Measurements from ENCODE around the gene PIGV. TPM values are rescaled to one million over a fixed set of nuclear protein-coding genes. Genes with fewer than 3 reads are reported as not detected.

Gene PIGV
- total RNA-seq, 1 experiment from 2014 or later = 13.2 TPM

- Histone ChIP-seq H3K4me3 (replicated peaks in 1 of 2; ENCODE audit: low read depth in 1 of 2, low read length in 2 of 2) (no peak overlapping the region), H3K4me1 (ENCODE audit: control insufficient read depth in 1 of 2, insufficient read depth in 2 of 2, low read length in 2 of 2) (peaks cover 10 to 31% of the 10 kb centered on the region in 2 experiments), H3K9ac (ENCODE audit: low read length) (no peak overlapping the region), H4K20me1 (ENCODE audit: insufficient read depth) (peaks cover 2% of the 10 kb centered on the region; the same call in 1 of the 2 replicates), H3K27ac (ENCODE audit: low read depth, low read length) (no peak overlapping the region), H3K79me2 (ENCODE audit: insufficient read depth, low read length) (peaks cover 94% of the 10 kb centered on the region), H2AFZ (ENCODE audit: low read depth, low read length, poor library complexity, severe bottlenecking) (no peak overlapping the region), H3K4me2 (ENCODE audit: low read length) (no peak overlapping the region), H3K9me3 (ENCODE audit: control insufficient read depth in 1 of 2, insufficient read depth in 1 of 2, low read depth in 1 of 2, low read length in 2 of 2) (no peaks in the 10 kb centered on the region), H3K9me2 (ENCODE audit: insufficient read depth) (no peaks in the 10 kb centered on the region), H3K36me3 (ENCODE audit: control insufficient read depth in 1 of 2, insufficient read depth in 2 of 2, low read length in 2 of 2) (peaks cover 15 to 26% of the 10 kb centered on the region in 2 experiments), H3K27me3 (ENCODE audit: insufficient read depth, low read length) (no peaks in the 10 kb centered on the region)
- no peak for ATAC-seq
- ChIA-PET CTCF (interaction anchor here (1.3 kb wide), 1 partner anchor 44 kb away, joined by 3 read pairs; no protein-coding TSS in a partner anchor), RAD21 (ENCODE audit: low non-redundant PET in 1 of 2, low total read pairs in 2 of 2, uncharacterized antibody in 2 of 2, unreplicated experiment in 2 of 2) (no interaction called here), POLR2A (no interaction called here)
- TF ChIP-seq CEBPB (IDR thresholded peaks at IDR 0.05; ENCODE audit: low read depth) (no peak), ELF1 (IDR thresholded peaks at IDR 0.05; ENCODE audit: borderline replicate concordance, low read depth) (no peak), POLR2AphosphoS5 (IDR thresholded peaks at IDR 0.05; ENCODE audit: low read depth, low read length) (no peak), RAD21 (IDR thresholded peaks at IDR 0.05; ENCODE audit: low read depth) (no peak), CTCF (IDR thresholded peaks at IDR 0.05 in 2 of 3, conservative IDR thresholded peaks at IDR 0.05 in 1 of 3; ENCODE audit: borderline replicate concordance in 1 of 3, insufficient read depth in 1 of 3, low read depth in 2 of 3, low read length in 2 of 3) (no peak)
- intact Hi-C loops (cut with micrococcal nuclease) = no loop called here
- no peak for DNase-seq (ENCODE audit: low read depth, low spot score)
- BruUV-seq (replicated peaks) = no TSS peak
These were observed 42.6 kb upstream of the PIGV start for GRCh38 chr1:26745191-26745590.

- DNase-seq (ENCODE audit: low read depth, low spot score) (no peak), ATAC-seq (no peak)
- Histone ChIP-seq H3K4me3 (replicated peaks in 1 of 2; ENCODE audit: low read depth in 1 of 2, low read length in 2 of 2) (no peak overlapping the region), H3K9me2 (ENCODE audit: insufficient read depth) (no peaks in the 10 kb centered on the region), H3K36me3 (ENCODE audit: control insufficient read depth in 1 of 2, insufficient read depth in 2 of 2, low read length in 2 of 2) (peaks cover 15 to 19% of the 10 kb centered on the region in 2 experiments; a peak in 3 of 4 replicates), H2AFZ (ENCODE audit: low read depth, low read length, poor library complexity, severe bottlenecking) (no peak overlapping the region), H3K4me2 (ENCODE audit: low read length) (no peak overlapping the region), H3K79me2 (ENCODE audit: insufficient read depth, low read length) (peaks cover 94% of the 10 kb centered on the region), H3K27ac (ENCODE audit: low read depth, low read length) (no peak overlapping the region), H3K9me3 (ENCODE audit: control insufficient read depth in 1 of 2, insufficient read depth in 1 of 2, low read depth in 1 of 2, low read length in 2 of 2) (no peaks in the 10 kb centered on the region), H3K4me1 (ENCODE audit: control insufficient read depth in 1 of 2, insufficient read depth in 2 of 2, low read length in 2 of 2) (peaks cover 11 to 38% of the 10 kb centered on the region in 2 experiments), H4K20me1 (ENCODE audit: insufficient read depth) (0 out of 2 replicates have a peak, but pooled peaks cover 2% of the 10 kb centered on the region), H3K27me3 (ENCODE audit: insufficient read depth, low read length) (no peaks in the 10 kb centered on the region), H3K9ac (ENCODE audit: low read length) (no peak overlapping the region)
- POLR2A ChIA-PET = no interaction called here
- no TSS peak for BruUV-seq (replicated peaks)
- intact Hi-C loops (cut with micrococcal nuclease) = no loop called here
- no peak for TF ChIP-seq POLR2A (IDR thresholded peaks at IDR 0.05; ENCODE audit: borderline replicate concordance, extremely low read depth, insufficient read depth, insufficient read length)
- TF ChIP-seq EGR1 (IDR thresholded peaks at IDR 0.05; ENCODE audit: low read depth) = no peak
- RAD21 ChIA-PET (ENCODE audit: low non-redundant PET in 1 of 2, low total read pairs in 2 of 2, uncharacterized antibody in 2 of 2, unreplicated experiment in 2 of 2) = no interaction called here
- CTCF ChIA-PET = no interaction called here
These were observed 40.7 kb upstream of the PIGV start for GRCh38 chr1:26747048-26747447.

Data from HCT116 (cell line).